Astrocyte of the hippocampus (primary cell): Measurements from ENCODE around the gene CYP21A2.
"Not testable (repeated sequence)": the region's sequence is repeated elsewhere in the genome, so short reads cannot be mapped to it uniquely, and the experiment has no call there.

ENCODE experiments used
- DNase-seq: peaks from one replicate; pipeline ENCODE4 v3.0.0; 2011; ENCODE audit warnings: low read depth, low spot score

CYP21A2 gene

GRCh38 chr6:32029553-32029952 is 8.7 kb upstream of the CYP21A2 start:
- not testable (repeated sequence) for DNase-seq

- not testable (repeated sequence) for DNase-seq
These were observed 2.8 kb upstream of the CYP21A2 start for GRCh38 chr6:32035283-32036013.

DNA sequence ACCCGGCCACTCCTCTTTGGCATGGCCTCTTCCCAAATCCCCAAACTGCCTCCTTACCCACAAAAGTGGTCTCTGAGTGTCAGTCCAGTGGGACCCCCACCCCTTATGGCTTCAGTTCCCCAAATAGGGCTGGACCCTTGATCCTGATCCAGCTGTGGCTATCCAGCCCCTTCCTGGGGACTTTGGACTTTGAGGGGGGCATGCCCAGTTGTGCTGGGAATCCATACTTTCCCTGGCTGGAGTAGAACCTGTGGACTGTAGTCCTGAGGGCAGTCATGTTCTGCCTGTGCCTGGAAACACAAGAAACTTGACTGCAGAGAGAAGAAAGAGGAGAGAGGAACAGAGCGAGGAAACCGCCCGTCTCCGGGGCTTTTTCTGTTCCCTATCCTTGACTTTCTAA is 1.1 kb upstream of the CYP21A2 start:
- DNase-seq: not testable (repeated sequence)

GRCh38 chr6:32038878-32039277 is 663 bp downstream of the CYP21A2 start:
- not testable (repeated sequence) for DNase-seq

DNA sequence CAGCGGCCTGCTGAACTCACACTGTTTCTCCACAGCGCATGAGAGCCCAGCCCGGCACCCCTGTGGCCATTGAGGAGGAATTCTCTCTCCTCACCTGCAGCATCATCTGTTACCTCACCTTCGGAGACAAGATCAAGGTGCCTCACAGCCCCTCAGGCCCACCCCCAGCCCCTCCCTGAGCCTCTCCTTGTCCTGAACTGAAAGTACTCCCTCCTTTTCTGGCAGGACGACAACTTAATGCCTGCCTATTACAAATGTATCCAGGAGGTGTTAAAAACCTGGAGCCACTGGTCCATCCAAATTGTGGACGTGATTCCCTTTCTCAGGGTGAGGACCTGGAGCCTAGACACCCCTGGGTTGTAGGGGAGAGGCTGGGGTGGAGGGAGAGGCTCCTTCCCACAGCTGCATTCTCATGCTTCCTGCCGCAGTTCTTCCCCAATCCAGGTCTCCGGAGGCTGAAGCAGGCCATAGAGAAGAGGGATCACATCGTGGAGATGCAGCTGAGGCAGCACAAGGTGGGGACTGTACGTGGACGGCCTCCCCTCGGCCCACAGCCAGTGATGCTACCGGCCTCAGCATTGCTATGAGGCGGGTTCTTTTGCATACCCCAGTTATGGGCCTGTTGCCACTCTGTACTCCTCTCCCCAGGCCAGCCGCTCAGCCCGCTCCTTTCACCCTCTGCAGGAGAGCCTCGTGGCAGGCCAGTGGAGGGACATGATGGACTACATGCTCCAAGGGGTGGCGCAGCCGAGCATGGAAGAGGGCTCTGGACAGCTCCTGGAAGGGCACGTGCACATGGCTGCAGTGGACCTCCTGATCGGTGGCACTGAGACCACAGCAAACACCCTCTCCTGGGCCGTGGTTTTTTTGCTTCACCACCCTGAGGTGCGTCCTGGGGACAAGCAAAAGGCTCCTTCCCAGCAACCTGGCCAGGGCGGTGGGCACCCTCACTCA is 1.4 kb downstream of the CYP21A2 start:
- DNase-seq: not testable (repeated sequence)

DNA sequence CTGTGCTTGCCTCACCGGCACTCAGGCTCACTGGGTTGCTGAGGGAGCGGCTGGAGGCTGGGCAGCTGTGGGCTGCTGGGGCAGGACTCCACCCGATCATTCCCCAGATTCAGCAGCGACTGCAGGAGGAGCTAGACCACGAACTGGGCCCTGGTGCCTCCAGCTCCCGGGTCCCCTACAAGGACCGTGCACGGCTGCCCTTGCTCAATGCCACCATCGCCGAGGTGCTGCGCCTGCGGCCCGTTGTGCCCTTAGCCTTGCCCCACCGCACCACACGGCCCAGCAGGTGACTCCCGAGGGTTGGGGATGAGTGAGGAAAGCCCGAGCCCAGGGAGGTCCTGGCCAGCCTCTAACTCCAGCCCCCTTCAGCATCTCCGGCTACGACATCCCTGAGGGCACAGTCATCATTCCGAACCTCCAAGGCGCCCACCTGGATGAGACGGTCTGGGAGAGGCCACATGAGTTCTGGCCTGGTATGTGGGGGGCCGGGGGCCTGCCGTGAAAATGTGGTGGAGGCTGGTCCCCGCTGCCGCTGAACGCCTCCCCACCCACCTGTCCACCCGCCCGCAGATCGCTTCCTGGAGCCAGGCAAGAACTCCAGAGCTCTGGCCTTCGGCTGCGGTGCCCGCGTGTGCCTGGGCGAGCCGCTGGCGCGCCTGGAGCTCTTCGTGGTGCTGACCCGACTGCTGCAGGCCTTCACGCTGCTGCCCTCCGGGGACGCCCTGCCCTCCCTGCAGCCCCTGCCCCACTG is 2.3 kb downstream of the CYP21A2 start:
- not testable (repeated sequence) for DNase-seq

GRCh38 chr6:32041050-32041321 is 2.8 kb downstream of the CYP21A2 start:
- not testable (repeated sequence) for DNase-seq

- DNase-seq: not testable (repeated sequence)
These were observed 3.2 kb downstream of the CYP21A2 start for GRCh38 chr6:32041385-32041784.

DNA sequence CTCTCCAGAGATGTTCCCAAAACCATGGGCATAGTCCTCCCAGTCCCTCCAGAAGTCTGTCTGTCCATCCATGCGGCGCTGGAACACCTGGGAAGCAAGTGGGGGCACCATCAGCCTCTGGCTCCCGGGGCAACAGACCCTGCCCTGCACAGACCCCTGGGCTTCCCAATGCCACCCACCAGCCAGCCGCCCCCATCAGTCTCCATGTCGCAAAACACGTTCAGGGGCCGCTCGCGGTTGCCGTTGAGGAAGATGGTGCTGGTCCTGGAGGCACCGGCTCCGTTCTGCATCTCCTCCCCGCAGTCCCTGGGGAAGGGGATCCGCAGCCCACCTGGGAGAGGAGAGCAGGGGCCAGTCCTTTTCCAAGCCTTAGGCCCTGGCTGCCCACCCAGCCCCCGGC is 4.1 kb downstream of the CYP21A2 start:
- DNase-seq: not testable (repeated sequence)

DNA sequence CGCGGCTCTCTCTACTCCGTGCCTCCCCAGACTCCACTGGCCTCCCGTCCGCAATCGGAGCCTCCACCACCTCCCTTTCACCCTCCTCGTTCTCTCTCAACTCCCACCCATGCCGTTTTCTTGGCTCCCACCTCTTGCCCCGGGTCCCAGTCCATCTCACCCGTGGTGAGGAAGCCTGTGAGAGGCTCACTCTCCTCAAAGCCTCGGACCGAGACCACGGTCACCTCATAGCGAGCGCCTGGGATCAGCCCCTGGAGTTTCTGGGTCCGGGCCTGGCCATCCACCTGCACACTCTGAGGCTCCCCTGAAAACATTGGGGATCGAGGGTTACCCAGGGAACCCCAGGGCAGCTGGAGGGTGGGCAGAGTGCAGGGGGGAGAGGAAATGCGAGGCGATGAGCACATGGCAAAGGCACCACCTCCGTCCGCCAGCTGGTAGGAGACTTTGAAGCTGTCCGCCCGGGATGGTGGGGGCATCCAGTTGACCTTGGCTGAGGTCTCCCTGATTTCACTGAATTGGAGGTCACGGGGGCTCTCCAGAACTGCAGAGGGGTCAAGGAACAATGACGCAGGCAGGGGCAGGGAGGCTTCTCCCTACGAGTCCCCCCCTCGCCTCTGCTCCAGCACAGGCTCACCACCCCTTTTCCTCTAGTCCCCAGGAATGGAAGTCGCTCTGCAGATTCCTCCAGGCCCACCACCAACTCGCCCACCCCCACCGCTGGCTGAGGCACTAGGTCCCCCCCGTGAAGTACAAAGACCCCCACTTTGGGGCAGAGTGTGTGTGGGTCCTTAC is 5.6 kb downstream of the CYP21A2 start:
- not testable (repeated sequence) for DNase-seq

DNA sequence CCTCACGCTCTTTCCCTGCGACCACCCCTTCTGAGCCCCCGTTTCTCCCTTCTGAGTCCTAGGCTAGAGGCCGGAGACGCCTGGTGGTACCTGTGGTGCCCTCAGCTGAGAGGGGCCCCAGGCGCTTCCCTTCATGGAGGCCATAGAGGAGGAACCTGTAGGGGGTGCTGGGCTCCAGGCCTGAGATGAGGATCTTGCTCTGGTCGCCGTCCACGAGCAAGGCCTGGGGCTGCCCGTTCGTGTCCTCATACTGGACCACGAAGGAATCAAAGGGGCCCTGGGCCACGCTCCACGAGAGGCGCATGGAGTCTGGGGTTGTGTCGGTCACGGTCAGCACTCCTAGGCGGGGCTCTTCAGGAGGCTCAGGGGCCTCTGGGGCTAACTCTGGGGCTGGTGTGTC is 6.7 kb downstream of the CYP21A2 start:
- DNase-seq: not testable (repeated sequence)

DNA sequence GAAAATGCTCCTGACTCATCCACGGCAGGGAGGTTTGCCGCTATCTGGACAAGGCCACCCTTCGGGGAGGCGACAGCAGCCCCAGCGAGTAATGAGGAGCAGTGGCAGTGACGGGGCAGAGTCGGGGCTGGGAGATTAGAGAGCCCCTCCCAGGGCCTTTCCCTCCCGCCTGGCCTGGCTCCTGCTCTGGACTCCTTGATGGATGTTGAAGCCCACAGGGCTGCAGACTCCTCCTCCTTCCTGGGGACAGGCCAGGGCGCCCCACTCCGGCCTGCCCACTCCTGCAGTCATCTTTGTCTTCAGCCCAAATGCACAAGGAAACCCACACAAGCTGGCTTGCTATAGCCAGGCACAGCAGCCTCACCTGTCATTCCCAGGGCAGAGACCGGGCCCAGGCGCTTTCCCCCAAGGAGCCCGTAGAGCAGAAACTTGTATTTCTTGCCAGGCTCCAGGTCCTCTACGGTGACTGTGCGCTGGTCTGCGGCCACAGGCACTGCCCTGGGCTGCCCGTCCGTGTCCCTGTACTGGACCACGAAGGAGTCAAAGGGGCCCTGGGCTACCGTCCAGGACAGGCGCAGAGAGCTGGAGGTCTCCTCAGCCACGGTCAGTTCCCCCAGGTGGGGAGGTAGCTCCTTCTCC is 7.7 kb downstream of the CYP21A2 start:
- DNase-seq: no peak

DNA sequence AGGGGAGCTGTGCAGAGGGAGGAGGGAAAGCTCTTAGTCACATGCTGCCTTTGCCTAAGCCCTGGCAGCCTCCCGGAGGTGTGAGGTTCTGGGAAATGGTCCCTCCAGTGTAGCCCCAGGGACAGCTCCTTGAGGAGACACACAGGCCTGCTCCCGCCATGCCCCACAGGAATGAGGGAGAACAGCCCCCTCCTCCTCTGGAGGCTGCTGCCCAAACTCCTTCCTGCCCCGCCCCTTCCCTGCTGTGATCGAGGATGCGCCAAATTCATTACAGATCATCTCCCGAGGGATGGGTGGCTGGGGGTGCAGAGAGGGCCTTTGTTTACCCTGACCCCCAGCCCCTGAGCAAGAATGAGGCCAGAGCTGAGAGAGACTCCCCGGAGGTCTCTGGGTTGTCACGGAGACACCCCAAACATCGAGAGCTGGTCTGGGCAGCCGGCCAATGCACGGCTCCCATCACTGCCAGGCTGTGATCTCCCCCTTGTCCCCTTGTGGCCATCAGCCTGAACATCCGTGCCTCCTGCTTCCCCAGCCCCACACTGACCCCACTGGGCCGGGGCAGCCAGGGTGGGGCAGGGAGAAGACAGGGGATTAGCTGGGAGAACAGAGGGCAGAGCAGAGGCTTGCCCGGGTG is 8.4 kb downstream of the CYP21A2 start:
- DNase-seq: peak; percentile 41

DNA sequence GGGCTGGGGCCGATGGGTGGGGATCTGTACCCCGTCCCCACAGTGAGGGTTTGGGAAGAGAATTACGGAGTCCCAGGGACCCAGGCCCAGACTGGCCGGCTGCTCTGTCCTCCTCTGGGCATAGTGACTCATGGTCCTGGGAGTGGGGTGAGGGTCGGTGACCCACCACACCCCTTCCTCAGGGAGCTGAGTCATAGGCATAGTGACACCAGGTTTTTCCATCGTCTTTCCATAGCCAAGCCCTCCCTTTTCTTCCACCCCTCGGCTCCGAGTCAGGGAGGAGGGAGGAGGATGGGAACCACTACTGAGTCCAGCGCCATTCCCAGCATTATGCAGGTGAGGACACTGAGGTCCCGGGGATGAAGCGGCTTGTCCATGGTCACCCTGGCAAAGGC is 8.9 kb downstream of the CYP21A2 start:
- DNase-seq: peak; percentile 40

DNA sequence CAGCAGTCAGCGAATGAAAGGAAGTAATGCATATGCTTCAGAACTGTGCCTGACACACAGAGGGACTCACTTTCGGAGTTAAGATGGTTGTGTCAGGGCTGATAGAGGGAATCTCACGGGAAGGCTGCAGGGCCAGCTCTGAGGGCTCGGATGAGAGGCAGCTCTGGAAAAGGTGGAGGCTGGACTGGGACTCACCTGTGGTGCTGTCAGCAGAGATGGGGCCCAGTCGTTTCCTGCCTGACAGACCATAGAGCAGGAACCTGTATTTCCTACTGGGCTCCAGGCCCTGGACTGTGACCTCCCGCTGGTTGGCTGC is 9.3 kb downstream of the CYP21A2 start:
- DNase-seq: no peak

- DNase-seq: peak; percentile 75
These were observed 9.9 kb downstream of the CYP21A2 start for GRCh38 chr6:32047855-32048766.

DNA sequence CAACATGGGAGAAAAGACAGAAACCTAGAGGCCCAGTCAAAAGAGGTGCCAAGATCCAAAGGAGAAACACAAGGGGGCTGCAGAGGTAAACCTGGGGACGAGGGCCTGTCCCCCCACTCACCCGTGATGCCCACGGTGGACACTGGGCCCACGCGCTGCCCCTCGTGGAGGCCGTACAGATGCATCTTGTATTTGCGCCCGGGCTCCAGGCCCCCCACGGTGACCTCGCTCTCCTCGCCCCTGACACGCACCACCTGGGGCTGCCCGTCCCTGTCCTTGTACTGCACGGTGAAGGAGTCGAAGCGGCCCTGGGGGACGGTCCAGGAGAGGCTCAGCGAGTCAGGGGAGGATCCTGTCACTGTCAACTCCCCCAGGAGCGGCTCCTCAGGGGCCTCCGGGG is 10.9 kb downstream of the CYP21A2 start:
- not testable (repeated sequence) for DNase-seq

DNA sequence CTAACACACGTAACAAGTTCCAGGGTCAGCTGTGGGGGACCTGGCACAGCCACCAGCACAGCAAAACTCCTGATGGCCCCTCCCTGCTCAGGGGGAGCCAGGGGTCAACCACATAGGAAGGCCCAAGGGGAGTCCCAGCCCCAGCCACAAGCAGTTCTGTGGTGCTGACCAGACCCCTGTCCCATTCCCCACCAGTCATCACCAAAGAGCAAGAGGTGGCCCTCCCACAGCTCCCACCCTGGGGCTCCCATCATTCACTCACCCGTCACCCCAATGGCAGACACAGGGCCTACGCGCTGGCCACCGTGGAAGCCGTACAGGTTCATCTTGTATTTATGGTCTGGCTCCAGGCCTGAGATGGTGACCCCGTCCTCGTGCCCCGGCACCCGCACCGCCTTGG is 11.5 kb downstream of the CYP21A2 start:
- not testable (repeated sequence) for DNase-seq

DNA sequence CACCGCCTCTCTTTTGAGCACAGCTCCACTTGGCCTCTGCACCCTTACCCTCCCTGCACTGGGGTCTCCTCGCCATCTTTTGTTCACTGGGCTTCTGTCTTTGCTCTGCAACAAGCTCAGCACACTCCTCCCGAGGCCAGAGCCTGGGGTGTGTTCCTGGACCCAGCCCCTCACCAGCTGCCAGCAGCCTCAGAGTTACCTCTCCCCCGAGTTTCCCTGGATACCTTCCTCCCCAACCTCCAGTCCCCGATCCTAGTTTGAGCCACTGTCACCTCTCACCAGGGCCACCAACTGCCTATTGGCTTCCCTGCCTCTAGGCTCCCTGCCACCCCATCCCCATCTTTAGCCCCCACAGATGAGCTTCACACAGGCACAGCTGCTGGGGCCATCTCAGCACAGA is 12.3 kb downstream of the CYP21A2 start:
- DNase-seq: no peak
